MM.1S (cell line): ENCODE measurements around the gene HLA-C.

ENCODE experiments used
- DNase-seq: peaks from one replicate; pipeline ENCODE4 v3.0.0-alpha.2; 2015
- H2AFZ ChIP-seq: fragments of 300-600 bp; sonication (generic); 2 replicates; pipeline ENCODE4 v1.6.0; 2016; ENCODE audit warnings: antibody characterized with exemption, low read length
- H3F3A ChIP-seq: fragments of 300-600 bp; sonication (generic); 2 replicates; pipeline ENCODE4 v1.6.1; 2016; ENCODE audit warnings: mild to moderate bottlenecking, antibody characterized with exemption, low read length, moderate library complexity, mixed read lengths; ENCODE audit not compliant: insufficient read depth
- H3K27ac ChIP-seq: fragments of 300-600 bp; sonication (generic); 2 replicates; pipeline ENCODE4 v1.5.1; 2016; ENCODE audit warnings: mild to moderate bottlenecking, low read length
- H3K27me3 ChIP-seq: fragments of 300-600 bp; sonication (generic); replicated peaks from 2 replicates; pipeline ENCODE4 v1.6.0; 2016; ENCODE audit warnings: low read length; ENCODE audit not compliant: insufficient read depth
- H3K36me3 ChIP-seq: fragments of 300-600 bp; sonication (generic); replicated peaks from 2 replicates; pipeline ENCODE4 v1.6.1; 2016; ENCODE audit warnings: mild to moderate bottlenecking, low read length, mixed read lengths; ENCODE audit not compliant: insufficient read depth
- H3K4me1 ChIP-seq: fragments of 300-600 bp; sonication (generic); 2 replicates; pipeline ENCODE4 v1.6.1; 2016; ENCODE audit warnings: low read length, mixed read lengths
- H3K4me2 ChIP-seq: fragments of 300-600 bp; sonication (generic); 2 replicates; pipeline ENCODE4 v1.6.0; 2016; ENCODE audit warnings: low read depth, low read length
- H3K4me3 ChIP-seq: fragments of 300-600 bp; sonication (generic); 2 replicates; pipeline ENCODE4 v1.5.1; 2016; ENCODE audit warnings: low read length, mixed read lengths
- H3K79me2 ChIP-seq: fragments of 300-600 bp; sonication (generic); 2 replicates; pipeline ENCODE4 v1.6.1; 2016; ENCODE audit warnings: mixed run types, low read length, mixed read lengths
- H3K9ac ChIP-seq: fragments of 300-600 bp; sonication (generic); 2 replicates; pipeline ENCODE4 v1.6.1; 2016; ENCODE audit warnings: low read length, mixed read lengths
- H3K9me2 ChIP-seq: fragments of 300-600 bp; sonication (generic); replicated peaks from 2 replicates; pipeline ENCODE4 v1.6.1; 2016; ENCODE audit warnings: mild to moderate bottlenecking, low read length, mixed read lengths; ENCODE audit not compliant: insufficient read depth
- H3K9me3 ChIP-seq: fragments of 300-600 bp; sonication (generic); replicated peaks from 2 replicates; pipeline ENCODE4 v1.6.1; 2016; ENCODE audit warnings: mild to moderate bottlenecking, low read length, mixed read lengths; ENCODE audit not compliant: insufficient read depth
- H4K20me1 ChIP-seq: fragments of 300-600 bp; sonication (generic); 2 replicates; pipeline ENCODE4 v1.6.1; 2016; ENCODE audit warnings: mild to moderate bottlenecking, low read length, moderate library complexity, mixed read lengths; ENCODE audit not compliant: insufficient read depth
- CTCF ChIP-seq: fragments of 300-600 bp; sonication (generic); IDR thresholded peaks from 2 replicates; pipeline ENCODE4 v1.5.1; 2016; ENCODE audit warnings: antibody characterized with exemption, low read length, mixed read lengths
- EZH2 ChIP-seq: fragments of 300-600 bp; sonication (generic); optimal IDR thresholded peaks from 2 replicates; pipeline ENCODE3; 2017; ENCODE audit warnings: low read depth, mild to moderate bottlenecking, antibody characterized with exemption, low read length, mixed read lengths
- EZH2phosphoT487 ChIP-seq: fragments of 300-600 bp; sonication (generic); IDR thresholded peaks from 2 replicates; pipeline ENCODE4 v1.6.1; 2018; ENCODE audit warnings: antibody characterized with exemption, low read length

Gene HLA-C

GRCh38 chr6:31252625-31253024 is 19.3 kb downstream of the HLA-C start:
- DNase-seq, result no peak
- Histone ChIP-seq H3K79me2 (no peaks in the 10 kb centered on the region), H3K9me2 (no peaks in the 10 kb centered on the region), H3K4me2 (no peak overlapping the region), H3K27me3 (no peaks in the 10 kb centered on the region), H3K4me1 (no peaks in the 10 kb centered on the region), H3K36me3 (no peaks in the 10 kb centered on the region), H3K27ac (no peak overlapping the region), H3K9me3 (no peaks in the 10 kb centered on the region), H3F3A (no peaks in the 10 kb centered on the region), H3K4me3 (no peak overlapping the region), H4K20me1 (no peaks in the 10 kb centered on the region), H3K9ac (no peak overlapping the region), H2AFZ (no peak overlapping the region)
- TF ChIP-seq CTCF (no peak), EZH2 (no peak), EZH2phosphoT487 (no peak)

GRCh38 chr6:31251261-31251660 is 20.6 kb downstream of the HLA-C start:
- DNase-seq, result no peak
- no peaks in the 10 kb centered on the region for H3K27me3 ChIP-seq
- no peak overlapping the region for H3K27ac ChIP-seq
- H3K4me3 ChIP-seq, result no peak overlapping the region
- no peaks in the 10 kb centered on the region for H3K79me2 ChIP-seq
- no peaks in the 10 kb centered on the region for H4K20me1 ChIP-seq
- no peaks in the 10 kb centered on the region for H3K9me3 ChIP-seq
- peaks cover 6% of the 10 kb centered on the region for H3K4me1 ChIP-seq
- H3K36me3 ChIP-seq, result no peaks in the 10 kb centered on the region
- H3F3A ChIP-seq, result no peaks in the 10 kb centered on the region
- H3K4me2 ChIP-seq, result no peak overlapping the region
- TF ChIP-seq EZH2, result no peak
- no peak overlapping the region for H2AFZ ChIP-seq
- H3K9me2 ChIP-seq, result no peaks in the 10 kb centered on the region
- no peak overlapping the region for H3K9ac ChIP-seq

- Histone ChIP-seq H3K27ac (no peak overlapping the region), H3F3A (no peaks in the 10 kb centered on the region), H3K9me3 (no peaks in the 10 kb centered on the region), H2AFZ (no peak overlapping the region), H4K20me1 (no peaks in the 10 kb centered on the region), H3K4me2 (no peak overlapping the region), H3K79me2 (no peaks in the 10 kb centered on the region), H3K27me3 (no peaks in the 10 kb centered on the region), H3K4me3 (no peak overlapping the region), H3K36me3 (no peaks in the 10 kb centered on the region), H3K9me2 (no peaks in the 10 kb centered on the region), H3K4me1 (peaks cover 16% of the 10 kb centered on the region), H3K9ac (no peak overlapping the region)
- DNase-seq, result no peak
- TF ChIP-seq EZH2phosphoT487 (no peak), CTCF (no peak)
These were observed 22.7 kb downstream of the HLA-C start for GRCh38 chr6:31249184-31249583.

GRCh38 chr6:31247813-31248212 is 24.1 kb downstream of the HLA-C start:
- no peaks in the 10 kb centered on the region for H3K9me2 ChIP-seq
- H3F3A ChIP-seq, result no peaks in the 10 kb centered on the region
- no peak for DNase-seq
- H4K20me1 ChIP-seq, result no peaks in the 10 kb centered on the region
- no peak overlapping the region for H3K9ac ChIP-seq
- H3K4me1 ChIP-seq, result peaks cover 23% of the 10 kb centered on the region
- H3K9me3 ChIP-seq, result no peaks in the 10 kb centered on the region
- H3K4me2 ChIP-seq, result no peak overlapping the region
- H3K36me3 ChIP-seq, result no peaks in the 10 kb centered on the region
- H3K27ac ChIP-seq, result no peak overlapping the region
- no peaks in the 10 kb centered on the region for H3K79me2 ChIP-seq
- no peak overlapping the region for H2AFZ ChIP-seq
- H3K4me3 ChIP-seq, result no peak overlapping the region
- no peaks in the 10 kb centered on the region for H3K27me3 ChIP-seq
- TF ChIP-seq EZH2phosphoT487 (no peak), CTCF (no peak), EZH2 (no peak)
